Measurements from ENCODE around the gene CD24. TPM values are rescaled to one million over a fixed set of nuclear protein-coding genes. Genes with fewer than 3 reads are reported as not detected.
"Not testable (repeated sequence)": the region's sequence is repeated elsewhere in the genome, so short reads cannot be mapped to it uniquely, and the experiment has no call there.

CD24 gene, protein sequence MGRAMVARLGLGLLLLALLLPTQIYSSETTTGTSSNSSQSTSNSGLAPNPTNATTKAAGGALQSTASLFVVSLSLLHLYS
- 0.12 and 0.39 TPM in 2 replicates for total RNA-seq

DNA sequence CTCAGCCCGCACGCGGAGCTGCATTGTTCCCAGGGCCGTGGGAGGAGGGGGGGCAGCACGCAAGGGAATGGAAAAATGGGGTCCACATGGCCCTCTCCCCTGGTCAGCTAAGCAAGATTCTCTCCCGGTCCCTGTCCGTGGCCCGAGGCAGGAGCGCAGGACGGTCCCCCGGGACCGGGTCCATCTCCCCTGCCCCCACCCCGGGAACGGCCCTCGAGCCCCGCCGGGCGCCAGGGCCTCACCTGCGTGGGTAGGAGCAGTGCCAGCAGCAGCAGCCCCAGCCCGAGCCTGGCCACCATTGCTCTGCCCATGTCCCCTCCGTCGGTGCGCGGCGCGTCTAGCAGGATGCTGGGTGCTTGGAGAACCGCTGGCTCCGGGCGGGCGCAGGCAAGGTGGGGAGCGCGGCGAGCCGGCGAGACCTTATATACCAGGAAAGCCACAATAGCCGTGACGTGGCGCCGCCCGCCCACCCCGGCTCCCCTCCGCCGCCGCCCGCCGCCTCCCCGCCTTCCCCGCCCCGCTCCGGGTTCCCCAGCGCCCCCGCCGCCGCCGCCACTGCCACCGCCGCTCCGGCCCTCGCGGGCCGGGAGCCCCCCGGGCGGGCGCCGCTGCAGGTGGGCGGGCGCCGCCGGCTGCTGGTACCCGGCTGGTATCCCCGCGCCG is at the start of gene CD24:
Gene CD24, minus strand, starts transcription at position 394 of the 663 bp plus-strand sequence. Its CDS starts 83 bp downstream, at position 311.
- intact Hi-C loops (cut with micrococcal nuclease), result no loop called here

DNA sequence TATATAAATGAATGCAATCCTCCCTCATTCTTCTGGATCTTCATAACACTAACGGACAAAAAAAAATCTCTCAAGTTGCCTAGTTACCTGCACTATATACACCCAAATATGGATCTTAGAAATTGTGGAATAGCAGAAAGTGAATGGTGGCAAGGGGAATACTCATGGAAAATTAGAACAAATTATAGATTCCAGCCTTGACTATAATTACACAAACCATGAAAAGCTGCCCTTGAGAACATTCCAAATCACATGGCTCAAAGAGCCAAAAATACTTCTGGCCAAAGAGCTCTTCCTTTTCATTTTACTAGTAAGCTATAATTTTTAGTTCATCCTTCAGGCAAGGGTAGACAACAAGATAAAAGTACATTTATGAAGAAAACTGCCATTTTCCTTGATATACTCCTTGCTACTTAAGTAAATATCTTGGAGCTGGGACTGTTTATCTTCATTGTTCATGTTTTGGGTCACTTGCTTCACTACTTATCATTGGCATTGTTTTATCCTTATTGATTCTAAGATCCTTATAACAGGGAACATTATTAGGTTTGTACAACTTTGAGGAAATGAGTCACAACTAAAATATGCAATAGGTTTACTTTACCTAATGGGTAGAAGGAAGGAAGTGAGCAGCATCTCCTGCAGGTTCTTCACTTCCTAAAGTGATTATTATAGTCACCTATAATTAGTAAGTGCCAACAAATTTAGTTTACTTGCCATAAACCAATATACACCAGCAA is 47.1 kb upstream of the CD24 start:
- intact Hi-C loops (cut with micrococcal nuclease), result loop anchor here (10.0 kb wide), 1 partner anchor 1053 kb away; the partner anchor contains the start of gene OSTM1

DNA sequence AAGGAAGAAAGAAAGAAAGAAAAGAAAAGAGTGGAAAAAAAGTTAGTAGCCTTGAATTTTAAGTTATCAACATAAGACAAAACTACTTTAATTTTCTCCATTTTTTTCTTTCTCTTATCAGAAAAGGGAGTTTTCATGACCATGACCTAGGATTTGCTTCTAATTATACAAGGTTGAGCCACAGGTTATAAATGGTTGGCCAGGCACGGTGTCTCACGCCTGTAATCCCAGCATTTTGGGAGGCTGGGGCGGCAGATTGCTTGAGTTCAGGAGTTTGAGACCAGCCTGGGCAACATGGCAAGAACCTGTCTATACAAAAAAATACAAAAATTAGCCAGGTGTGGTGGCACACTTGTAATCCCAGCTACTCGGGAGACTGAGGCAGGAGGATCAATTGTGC is 45.7 kb upstream of the CD24 start:
- intact Hi-C loops (cut with micrococcal nuclease), result loop anchor here (10.0 kb wide), 1 partner anchor 1055 kb away; the partner anchor contains the start of gene OSTM1

GRCh38 chr6:107019628-107020027 is 45.1 kb upstream of the CD24 start:
- intact Hi-C loops (cut with micrococcal nuclease), result loop anchor here (10.0 kb wide), 1 partner anchor 1055 kb away; the partner anchor contains the start of gene OSTM1

DNA sequence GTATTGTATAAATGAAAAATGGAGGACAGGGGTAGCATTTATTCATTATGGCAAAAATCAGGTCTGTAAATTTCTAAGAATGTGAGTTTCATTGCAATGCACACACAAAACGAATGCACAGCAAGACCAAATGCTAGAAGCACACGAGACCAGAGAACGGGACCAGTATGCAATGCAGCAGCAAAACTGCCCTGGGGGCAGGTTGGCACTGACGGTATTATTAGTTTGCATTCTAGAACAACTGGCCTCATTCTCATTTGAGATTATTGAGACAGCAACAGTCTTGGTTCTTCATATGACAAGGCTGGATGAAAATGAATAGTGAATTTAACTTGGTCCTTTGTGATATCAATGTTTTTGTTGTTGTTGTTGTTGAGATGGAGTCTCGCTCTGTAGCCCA is 44.5 kb upstream of the CD24 start:
- intact Hi-C loops (cut with micrococcal nuclease), result no loop called here

DNA sequence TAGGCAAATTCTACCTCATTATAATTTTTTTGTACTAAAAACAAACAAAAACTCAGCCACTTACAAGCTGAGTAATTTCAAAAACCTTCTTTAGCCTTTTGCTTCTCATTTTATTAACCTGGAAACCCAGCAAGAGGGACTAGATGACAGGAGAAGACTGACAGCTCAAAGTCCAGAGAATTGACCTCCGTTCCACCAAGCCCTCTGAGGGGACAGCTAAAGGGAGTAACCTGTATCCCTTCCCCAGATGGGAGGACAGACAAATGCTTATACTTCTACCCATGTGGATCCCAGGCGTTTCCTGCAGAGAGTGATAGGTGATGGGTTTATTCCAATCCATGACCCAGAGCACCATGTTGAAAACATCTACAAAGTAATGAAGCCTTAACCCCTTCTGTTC is 35.0 kb upstream of the CD24 start:
- intact Hi-C loops (cut with micrococcal nuclease), result no loop called here

GRCh38 chr6:106997392-106998158 is 23.0 kb upstream of the CD24 start:
- intact Hi-C loops (cut with micrococcal nuclease), result loop anchor here (1.0 kb wide), 3 partner anchors 389 to 662 kb away; no protein-coding TSS in a partner anchor

- intact Hi-C loops (cut with micrococcal nuclease), result no loop called here
These were observed 21.1 kb upstream of the CD24 start for GRCh38 chr6:106995640-106996039.

- intact Hi-C loops (cut with micrococcal nuclease), result not testable (repeated sequence)
These were observed 15.2 kb upstream of the CD24 start for GRCh38 chr6:106989737-106990136.

- intact Hi-C loops (cut with micrococcal nuclease), result no loop called here
These were observed 14.1 kb upstream of the CD24 start for GRCh38 chr6:106988664-106989063.

- intact Hi-C loops (cut with micrococcal nuclease), result no loop called here
These were observed 7.4 kb upstream of the CD24 start for GRCh38 chr6:106981926-106982325.

GRCh38 chr6:106980926-106981325 is 6.4 kb upstream of the CD24 start:
- intact Hi-C loops (cut with micrococcal nuclease), result no loop called here

DNA sequence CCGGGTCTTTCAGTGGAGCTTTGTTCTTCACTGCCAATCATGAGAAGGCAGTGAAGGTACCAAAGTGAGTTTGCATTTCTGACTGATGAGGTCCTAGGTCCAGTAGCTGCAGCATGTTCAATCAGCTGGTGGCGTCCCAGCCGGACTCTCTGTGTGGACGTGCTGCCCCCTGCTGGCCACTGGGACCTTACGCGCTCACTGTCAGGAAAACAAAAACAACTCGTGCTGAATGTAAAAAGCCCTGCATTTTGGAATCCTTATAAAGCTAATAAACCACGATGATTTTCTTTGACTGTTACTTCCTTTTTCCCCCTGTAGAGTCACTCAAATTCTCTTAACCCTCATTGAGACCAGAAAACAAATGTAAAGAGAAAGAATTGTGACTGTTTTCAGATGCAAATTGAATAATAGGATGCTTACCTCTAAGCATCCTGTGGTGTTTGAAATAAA is 4.9 kb upstream of the CD24 start:
- intact Hi-C loops (cut with micrococcal nuclease), result loop anchor here (1.0 to 5.0 kb wide), 7 partner anchors 133 to 644 kb away; partner anchors contain the start of gene CRYBG1

- intact Hi-C loops (cut with micrococcal nuclease), result loop anchor here (5.0 kb wide), 1 partner anchor 135 kb away; no protein-coding TSS in a partner anchor
These were observed 2.7 kb upstream of the CD24 start for GRCh38 chr6:106977246-106977645.

- intact Hi-C loops (cut with micrococcal nuclease), result loop anchor here (5.0 kb wide), 1 partner anchor 136 kb away; no protein-coding TSS in a partner anchor
These were observed 1.7 kb upstream of the CD24 start for GRCh38 chr6:106976270-106976669.

DNA sequence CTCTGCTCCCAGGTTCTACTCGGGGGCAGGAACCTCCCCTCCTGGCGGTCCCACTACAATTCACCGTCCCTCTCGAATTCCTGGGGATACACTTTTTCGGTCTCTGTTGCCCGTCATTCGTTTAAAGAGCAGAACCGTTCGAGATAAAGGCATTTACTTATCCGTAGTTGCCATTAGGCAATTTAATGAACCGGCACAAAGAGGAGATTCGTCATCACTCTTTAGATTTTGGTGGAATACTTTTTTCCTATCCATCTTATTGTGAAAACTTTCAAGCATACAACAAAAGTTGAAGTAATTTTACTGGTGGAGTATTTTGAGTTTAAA is 1.2 kb upstream of the CD24 start:
- intact Hi-C loops (cut with micrococcal nuclease), result loop anchor here (5.0 kb wide), 1 partner anchor 137 kb away; no protein-coding TSS in a partner anchor

DNA sequence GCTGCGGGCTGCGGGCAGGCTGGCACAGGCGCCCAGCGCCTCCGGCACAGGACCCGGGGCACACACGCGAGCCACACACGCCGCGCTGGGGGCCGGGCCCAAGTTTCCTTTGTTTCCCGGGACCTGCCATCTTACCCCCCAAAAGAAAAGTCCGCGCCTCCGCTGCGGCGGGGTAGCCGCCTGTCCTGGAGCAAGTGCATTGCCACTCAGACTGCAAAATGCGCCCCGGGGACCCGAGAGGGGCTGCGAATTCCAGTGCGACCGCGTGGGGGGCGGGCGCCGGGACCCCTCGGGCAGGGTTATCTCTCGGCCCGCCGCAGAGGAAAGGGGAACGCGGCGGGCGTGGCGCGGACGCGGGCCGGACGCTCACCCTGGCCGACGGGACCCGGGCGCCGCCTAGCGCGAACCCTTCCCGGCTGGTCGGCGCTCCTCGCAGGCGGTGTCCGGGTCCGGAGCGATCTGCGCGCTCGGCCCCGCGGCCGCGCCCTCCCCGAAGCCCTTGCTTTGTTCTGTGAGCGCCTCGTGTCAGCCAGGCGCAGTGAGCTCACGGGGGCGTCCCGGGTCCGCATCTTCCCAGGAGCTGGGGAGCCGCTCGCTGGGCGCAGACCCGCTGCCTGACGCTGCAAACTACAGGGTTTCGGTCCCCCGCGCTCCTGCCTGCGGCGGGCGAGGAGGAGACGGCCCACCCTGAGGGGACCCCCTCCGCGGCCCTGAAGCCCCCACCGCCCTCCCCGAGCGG is 639 bp upstream of the CD24 start:
- intact Hi-C loops (cut with micrococcal nuclease), result loop anchor here (5.0 kb wide), 1 partner anchor 137 kb away; no protein-coding TSS in a partner anchor

DNA sequence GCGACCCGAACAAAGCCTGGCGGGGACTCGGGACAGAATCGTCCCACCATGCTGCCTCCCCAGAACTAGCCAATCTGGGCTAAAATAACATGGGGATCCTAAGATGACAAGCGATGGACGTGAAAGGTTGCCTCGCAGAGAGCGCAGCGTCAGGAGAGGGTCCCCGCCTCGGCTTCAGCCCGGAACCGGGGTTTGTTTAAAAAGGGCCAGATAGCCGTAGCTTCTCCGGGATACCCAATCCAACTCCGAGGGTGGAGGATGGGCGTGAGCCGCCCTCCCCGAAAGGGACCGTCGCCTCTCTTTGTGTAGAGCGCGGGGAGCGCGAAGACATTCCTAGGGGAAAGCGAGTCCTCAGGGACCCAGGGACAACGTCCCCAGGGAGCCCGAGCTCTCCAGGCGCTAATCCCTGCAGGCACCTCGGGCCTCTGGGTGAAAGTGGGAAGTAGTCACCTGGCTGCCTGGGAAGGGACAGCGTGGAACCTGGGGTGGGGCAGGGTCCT is 643 bp downstream of the CD24 start:
- intact Hi-C loops (cut with micrococcal nuclease), result no loop called here

GRCh38 chr6:106973018-106973835 is 1.3 kb downstream of the CD24 start:
- intact Hi-C loops (cut with micrococcal nuclease), result no loop called here

All from T-helper 1 cell treated with Interleukin-12 subunit alpha and Interleukin-12 subunit beta and Interleukin-4 antibody, amounts not matched to agents 30 ng/mL and 1 ng/mL, for 36 hours (primary cell).